Testis (tissue), 2 donors: ENCODE measurements around the gene U2SURP.

Experiments used
- POLR2A ChIP-seq: fragments of 450-650 bp; IDR thresholded peaks from one replicate; pipeline ENCODE4 v1.6.1; 2017; ENCODE audit warnings: antibody characterized with exemption, mild to moderate bottlenecking, moderate library complexity
- TF ChIP-seq, protein P1 (sequence below), 3 experiments: fragments of 450-650 bp in 2 of 3; fragments of 200-600 bp in 1 of 3; sonication (generic) in 1 of 3; IDR thresholded peaks; one replicate each; pipeline ENCODE4 v1.5.1; 2016 to 2019; ENCODE audit warnings: antibody characterized with exemption in 3 of 3, mild to moderate bottlenecking in 2 of 3, moderate library complexity in 1 of 3

DNA sequence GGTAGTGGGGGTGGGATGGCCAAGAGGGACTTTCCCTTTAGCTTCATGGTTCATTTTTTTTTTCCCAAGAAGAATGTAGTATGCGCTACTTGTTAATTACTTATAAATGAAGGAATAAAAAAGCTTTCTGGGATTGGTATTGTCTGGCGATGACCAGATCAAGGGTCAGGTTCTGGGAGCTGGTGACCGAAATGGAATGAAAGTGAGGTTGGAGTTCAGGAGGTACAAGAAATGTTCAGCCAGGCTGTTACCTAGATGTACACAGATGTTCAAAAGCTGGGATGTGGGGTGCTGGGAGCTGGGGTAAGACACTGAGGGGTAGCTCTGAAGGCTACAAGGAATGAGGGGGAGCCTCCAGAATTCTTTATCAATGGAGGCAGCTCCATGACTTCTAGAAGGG is 17.1 kb upstream of the U2SURP start:
- TF ChIP-seq, protein P1, sequence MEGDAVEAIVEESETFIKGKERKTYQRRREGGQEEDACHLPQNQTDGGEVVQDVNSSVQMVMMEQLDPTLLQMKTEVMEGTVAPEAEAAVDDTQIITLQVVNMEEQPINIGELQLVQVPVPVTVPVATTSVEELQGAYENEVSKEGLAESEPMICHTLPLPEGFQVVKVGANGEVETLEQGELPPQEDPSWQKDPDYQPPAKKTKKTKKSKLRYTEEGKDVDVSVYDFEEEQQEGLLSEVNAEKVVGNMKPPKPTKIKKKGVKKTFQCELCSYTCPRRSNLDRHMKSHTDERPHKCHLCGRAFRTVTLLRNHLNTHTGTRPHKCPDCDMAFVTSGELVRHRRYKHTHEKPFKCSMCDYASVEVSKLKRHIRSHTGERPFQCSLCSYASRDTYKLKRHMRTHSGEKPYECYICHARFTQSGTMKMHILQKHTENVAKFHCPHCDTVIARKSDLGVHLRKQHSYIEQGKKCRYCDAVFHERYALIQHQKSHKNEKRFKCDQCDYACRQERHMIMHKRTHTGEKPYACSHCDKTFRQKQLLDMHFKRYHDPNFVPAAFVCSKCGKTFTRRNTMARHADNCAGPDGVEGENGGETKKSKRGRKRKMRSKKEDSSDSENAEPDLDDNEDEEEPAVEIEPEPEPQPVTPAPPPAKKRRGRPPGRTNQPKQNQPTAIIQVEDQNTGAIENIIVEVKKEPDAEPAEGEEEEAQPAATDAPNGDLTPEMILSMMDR (IDR thresholded peaks at IDR 0.05) = no peak
- no peak for TF ChIP-seq POLR2A
